A549 (cell line): Measurements from ENCODE around the gene SDF2L1.

ENCODE experiments used
- CEBPB ChIP-seq, 2 experiments: fragments of >200 bp in 1 of 2; sonication (Bioruptor Twin) in 1 of 2; formaldehyde crosslinking in 1 of 2; IDR thresholded peaks; 2 replicates each; pipeline ENCODE4 v1.6.1; 2012 to 2016
- CTCF ChIP-seq: fragments of >200 bp; sonication (Bioruptor Twin); formaldehyde crosslinking; IDR thresholded peaks from 3 replicates; pipeline ENCODE4 v1.5.1; 2016
- EP300 ChIP-seq, 2 experiments: fragments of >200 bp; sonication (Bioruptor Twin); formaldehyde crosslinking; IDR thresholded peaks; 2 replicates in 1 of 2; 3 replicates in 1 of 2; pipeline ENCODE4 v1.6.1; 2016 to 2017
- POLR2A ChIP-seq: IDR thresholded peaks from 2 replicates; pipeline ENCODE4 v1.6.1; 2012; ENCODE audit warnings: mild to moderate bottlenecking, low read length
- TF ChIP-seq, protein P1 (sequence below): fragments of 150-350 bp; IDR thresholded peaks from 2 replicates; pipeline ENCODE4 v1.6.1; 2014; ENCODE audit warnings: low read depth, mild to moderate bottlenecking, low read length
- TF ChIP-seq, protein P2 (sequence below): IDR thresholded peaks from 2 replicates; pipeline ENCODE4 v1.6.1; 2012; ENCODE audit warnings: low read depth, borderline replicate concordance
- TF ChIP-seq, protein P3 (sequence below): fragments of 450-650 bp; IDR thresholded peaks from 2 replicates; pipeline ENCODE4 v1.6.1; 2014; ENCODE audit warnings: antibody characterized with exemption

DNA sequence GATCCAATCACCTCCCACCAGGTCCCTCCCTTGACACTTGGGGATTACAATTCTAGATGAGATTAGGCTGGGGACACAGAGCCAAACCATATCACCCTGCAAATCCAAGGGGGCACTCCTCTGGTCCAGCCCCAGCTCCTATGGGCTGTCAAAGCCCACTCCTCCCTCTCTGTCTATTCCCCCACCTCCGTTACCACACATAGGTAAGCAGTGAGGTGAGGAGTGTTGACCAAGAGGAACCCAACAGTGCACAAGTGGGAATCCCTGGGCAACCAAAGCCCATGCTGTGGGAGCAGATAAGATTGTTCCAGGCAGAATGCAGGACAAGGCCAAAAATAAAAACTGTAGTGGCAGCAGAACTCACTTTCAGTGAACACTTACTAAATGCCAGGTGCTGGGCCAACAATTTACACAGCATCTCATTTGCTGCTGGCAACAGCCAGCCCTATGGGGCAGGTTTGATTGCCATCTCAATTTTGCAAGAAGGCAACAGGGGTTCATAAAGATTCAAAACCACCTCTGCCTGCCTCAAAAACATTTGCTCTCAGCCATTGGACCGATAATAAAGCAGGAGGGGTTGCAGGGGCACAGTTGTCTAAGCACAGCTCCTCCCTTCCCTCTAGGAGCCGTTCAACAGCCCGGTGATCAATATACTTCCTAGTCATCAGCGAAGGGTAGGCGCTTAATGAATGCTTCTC lies 8.9 kb downstream of the SDF2L1 start:
- TF ChIP-seq CTCF (no peak), POLR2A (no peak), EP300 (IDR thresholded peaks at IDR 0.05) (no peak), CEBPB (IDR thresholded peaks at IDR 0.05) (no peak)
- TF ChIP-seq, protein P1, sequence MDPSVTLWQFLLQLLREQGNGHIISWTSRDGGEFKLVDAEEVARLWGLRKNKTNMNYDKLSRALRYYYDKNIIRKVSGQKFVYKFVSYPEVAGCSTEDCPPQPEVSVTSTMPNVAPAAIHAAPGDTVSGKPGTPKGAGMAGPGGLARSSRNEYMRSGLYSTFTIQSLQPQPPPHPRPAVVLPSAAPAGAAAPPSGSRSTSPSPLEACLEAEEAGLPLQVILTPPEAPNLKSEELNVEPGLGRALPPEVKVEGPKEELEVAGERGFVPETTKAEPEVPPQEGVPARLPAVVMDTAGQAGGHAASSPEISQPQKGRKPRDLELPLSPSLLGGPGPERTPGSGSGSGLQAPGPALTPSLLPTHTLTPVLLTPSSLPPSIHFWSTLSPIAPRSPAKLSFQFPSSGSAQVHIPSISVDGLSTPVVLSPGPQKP: no peak
- TF ChIP-seq, protein P2, sequence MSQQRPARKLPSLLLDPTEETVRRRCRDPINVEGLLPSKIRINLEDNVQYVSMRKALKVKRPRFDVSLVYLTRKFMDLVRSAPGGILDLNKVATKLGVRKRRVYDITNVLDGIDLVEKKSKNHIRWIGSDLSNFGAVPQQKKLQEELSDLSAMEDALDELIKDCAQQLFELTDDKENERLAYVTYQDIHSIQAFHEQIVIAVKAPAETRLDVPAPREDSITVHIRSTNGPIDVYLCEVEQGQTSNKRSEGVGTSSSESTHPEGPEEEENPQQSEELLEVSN: no peak
- TF ChIP-seq, protein P3, sequence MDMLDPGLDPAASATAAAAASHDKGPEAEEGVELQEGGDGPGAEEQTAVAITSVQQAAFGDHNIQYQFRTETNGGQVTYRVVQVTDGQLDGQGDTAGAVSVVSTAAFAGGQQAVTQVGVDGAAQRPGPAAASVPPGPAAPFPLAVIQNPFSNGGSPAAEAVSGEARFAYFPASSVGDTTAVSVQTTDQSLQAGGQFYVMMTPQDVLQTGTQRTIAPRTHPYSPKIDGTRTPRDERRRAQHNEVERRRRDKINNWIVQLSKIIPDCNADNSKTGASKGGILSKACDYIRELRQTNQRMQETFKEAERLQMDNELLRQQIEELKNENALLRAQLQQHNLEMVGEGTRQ: no peak
